ENCODE measurements around the gene CAB39L.

Gene CAB39L

DNA sequence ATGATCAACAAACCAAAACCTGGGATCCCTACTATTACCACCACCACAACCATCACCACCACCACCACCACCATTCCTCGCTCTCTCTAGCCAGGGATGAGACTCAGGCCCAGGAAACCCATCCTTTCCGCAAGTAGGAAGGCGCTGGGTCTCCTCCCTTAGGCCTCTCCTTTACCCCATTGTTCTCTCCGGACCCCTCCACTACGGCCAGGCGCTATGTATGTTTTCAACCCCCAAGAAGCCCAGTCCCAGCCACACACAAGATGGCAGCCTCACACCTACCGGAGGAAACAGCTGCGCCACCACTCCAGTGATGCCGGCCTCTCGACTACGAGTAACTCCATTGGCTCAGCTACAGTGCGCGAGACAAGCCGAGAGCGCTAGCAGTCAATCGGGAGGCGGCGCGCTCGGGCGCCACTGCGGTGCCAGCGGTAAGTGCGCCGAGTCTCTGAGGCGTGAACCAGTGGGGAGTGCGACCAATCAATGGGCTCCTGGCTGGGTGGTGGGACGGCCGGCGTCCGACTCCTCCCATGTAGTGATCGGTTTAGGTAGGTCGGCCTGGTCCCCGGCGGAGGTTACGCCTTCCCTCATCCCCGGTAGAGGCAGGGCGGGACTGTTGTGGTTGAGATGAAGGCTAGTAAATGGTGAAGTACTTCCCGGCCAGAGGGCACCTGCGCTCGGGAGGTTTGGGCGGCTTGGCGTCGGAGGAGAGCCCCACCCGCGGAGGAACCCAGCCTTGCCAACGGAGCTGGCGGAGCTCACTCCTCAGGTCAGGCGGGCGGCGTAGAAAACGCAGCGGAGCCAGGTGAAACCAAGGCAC lies at the start of gene CAB39L, which contains the start of gene SETDB2:
Gene CAB39L (minus strand): TSS at position 361 of the 820 bp plus-strand sequence. CDS start 61,154 bp downstream, outside the sequence.
Gene SETDB2 (plus strand): TSS at position 571 of the 820 bp plus-strand sequence. CDS start 7,620 bp downstream, outside the sequence.
- peak; percentile 98 for DNase-seq

DNA sequence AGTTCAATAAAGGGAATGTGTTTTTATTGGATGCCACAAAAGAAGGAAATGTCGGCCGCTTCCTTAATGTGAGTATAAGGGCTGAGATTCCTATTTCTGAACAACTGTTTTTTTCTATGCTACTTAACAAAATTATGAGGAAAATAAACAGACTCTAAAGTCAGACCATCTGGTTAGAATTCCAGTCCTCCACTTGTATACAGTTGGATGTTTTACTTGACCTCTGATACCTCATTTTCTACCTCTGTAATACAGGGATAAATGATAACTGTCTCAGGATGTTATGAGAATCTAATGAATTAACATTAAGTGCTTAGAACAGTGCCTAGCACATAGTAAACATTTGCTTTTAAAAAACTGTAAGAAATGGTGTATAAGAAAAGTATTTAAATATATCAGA lies 44.7 kb upstream of the CAB39L start:
- DNase-seq, result no peak

DNA sequence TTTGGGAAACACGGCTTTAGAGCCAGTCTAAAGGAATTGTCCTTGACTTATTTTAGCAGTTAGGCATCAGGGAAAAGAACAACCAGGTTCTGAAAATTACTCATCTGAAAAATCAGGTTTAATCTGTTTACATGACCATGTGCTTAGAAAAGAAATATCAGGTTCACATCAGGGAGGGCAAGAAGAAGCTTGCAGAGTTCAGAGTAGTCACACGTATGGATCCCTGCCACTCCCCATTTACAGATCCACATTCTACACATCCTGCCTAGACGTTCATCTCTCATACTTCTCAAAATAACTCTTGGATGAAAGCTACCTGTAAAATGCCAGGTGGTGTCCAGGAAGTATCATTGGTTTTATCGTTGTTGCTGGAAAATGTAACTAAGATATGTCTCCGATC lies 37.9 kb upstream of the CAB39L start:
- DNase-seq, result no peak

DNA sequence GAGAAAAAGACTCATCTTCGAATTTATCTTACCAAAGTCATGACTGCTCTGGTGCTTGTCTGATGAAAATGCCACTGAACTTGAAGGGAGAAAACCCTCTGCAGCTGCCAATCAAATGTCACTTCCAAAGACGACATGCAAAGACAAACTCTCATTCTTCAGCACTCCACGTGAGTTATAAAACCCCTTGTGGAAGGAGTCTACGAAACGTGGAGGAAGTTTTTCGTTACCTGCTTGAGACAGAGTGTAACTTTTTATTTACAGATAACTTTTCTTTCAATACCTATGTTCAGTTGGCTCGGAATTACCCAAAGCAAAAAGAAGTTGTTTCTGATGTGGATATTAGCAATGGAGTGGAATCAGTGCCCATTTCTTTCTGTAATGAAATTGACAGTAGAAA lies 32.7 kb upstream of the CAB39L start:
- no peak for DNase-seq

DNA sequence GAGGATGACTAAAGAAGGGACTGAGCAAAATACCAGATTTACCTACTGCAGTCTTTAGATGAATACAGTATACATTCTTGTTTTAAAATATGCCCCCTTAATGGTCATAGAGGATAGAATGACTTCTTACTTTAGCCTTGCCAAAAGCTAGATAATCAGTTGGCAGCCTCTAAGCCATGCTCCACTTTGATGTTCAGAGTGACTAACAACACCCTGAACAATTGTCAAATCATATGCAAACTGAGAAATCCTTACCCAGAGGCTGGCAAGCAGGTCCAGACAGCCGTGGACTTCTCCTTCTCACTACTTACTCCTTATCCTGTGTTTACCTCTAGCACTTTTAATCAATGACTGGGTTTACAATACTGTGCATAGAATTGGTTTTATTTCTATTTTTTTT lies 28.3 kb upstream of the CAB39L start:
- DNase-seq, result no peak

DNA sequence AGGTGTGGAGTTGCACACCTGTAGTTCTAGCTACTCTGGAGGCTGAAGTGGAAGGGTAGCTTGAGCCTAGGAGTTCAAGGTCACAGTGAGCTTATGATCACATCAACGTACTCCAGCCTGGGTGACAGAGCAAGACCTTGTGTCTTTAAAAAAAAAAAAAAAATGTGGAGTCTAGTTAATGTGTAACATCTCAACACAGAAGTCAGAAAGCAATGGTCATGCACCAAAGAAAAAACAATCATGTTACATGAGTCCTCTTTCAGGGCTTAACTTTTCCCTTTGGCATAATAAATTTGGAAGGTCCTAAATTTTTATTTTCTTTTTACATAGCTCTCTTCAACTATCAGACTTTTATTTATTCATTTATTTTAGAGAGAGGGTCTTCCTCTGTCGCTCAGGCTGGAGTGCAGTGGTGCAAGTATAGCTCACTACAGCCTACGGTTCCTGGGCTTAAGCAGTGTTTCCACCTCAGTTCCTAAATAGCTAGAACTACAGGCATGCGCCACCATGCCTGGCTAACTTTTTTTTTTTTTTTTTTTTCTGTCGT lies 22.5 kb upstream of the CAB39L start:
- no peak for DNase-seq

DNA sequence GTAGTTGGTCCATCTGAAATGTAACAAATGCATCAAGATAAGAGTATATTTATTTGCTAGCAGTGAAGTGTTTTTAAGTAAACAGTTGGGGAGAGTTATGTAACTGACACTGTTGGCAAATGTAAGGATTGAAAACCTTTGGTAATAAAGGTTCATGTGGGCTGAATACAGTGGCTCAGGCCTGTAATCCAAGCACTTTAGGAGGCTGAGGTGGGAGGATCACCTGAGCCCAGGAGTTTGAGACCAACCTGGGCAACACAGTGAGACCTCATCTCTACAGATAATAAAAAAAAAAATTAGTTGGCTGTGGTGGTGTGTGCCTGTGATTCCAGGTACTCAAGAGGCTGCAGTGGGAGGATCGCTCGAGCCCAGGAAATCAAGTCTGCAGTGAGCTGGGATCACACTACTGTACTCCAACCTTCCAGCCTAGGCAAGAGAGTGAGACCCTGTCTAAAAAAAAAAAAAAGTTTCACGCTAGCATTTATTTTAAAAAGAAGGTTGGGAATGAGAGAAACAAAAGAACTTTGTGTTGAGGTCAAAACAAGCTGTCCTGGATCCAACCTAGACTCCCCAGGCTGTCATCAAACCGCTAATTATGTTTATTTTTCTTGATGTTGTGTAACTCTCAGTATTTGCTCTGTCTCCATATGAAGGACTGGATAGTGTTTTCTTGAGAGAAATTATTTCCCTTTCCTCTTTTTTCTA lies 20.9 kb upstream of the CAB39L start:
- DNase-seq, result no peak

DNA sequence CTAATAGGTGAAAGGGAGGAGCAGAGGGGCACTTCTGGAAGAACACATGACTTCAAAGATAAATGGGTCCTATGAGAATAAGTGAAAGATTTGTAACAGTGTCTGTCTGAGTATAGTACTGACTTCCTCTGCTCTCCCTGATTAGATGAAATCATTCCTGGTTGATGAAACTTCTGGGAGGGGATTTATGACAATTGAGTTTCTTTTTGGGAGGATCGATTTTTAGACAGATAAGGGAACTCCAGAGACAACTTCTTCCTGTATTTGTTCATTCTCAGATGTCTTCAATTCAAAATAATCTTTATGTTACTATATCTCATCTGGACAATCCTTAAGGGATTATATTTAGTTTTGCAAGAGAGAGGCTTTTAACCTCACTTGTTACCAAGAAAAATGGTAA lies 20.2 kb upstream of the CAB39L start:
- DNase-seq, result no peak

DNA sequence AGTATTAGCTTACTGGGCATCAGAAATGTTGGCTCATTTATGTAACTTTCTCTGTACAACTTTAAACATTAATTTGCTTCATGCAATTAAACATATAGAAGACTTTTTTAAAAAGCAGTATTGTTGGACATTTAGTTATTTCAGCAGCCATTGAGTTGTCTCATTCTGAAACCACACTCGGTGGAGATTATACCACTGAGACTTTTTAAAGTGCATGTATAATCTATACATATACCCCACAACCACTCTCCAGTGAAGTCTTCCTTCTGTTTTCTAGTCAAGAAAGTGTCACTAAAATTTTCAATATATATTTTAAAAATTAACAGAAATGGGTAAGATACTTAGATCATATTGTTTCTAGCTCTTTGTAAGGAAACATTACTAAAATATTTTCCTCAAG lies 15.7 kb upstream of the CAB39L start:
- no peak for DNase-seq

DNA sequence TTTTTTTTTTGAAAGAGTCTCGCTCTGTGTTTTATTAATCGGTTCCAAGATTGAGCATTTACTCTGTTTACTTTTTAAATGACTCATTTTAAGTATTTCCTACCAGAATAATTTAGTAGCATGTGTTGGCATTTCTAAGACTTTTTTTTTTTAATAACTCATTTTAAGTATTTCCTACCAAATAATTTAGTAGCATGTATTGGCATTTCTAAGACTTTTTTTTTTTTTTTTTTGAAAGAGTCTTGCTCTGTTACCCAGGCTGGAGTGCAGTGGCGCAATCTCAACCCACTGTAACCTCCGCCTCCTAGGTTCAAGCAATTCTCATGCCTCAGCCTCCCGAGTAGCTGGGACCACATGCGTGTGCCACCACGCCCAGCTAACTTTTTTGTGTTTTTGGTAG lies 13.4 kb upstream of the CAB39L start:
- DNase-seq, result no peak

DNA sequence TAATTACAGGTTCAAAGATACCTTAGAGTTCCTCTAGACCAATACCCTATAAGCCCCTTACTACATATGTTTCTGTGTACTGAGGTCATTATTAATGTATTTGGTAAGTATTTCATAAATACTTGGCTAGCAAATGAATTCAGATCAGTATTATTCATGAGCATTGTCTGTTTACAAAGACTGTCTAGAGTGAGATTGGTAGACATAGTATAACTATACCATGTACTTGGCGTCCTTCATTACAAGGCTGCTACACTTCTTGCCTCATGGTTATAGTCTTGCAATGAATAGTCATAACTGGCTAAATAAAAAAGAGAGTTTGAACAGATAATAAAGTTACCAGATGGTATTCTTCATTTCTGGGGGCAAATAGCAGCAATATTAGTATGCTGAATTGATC lies 12.3 kb upstream of the CAB39L start:
- DNase-seq, result no peak

DNA sequence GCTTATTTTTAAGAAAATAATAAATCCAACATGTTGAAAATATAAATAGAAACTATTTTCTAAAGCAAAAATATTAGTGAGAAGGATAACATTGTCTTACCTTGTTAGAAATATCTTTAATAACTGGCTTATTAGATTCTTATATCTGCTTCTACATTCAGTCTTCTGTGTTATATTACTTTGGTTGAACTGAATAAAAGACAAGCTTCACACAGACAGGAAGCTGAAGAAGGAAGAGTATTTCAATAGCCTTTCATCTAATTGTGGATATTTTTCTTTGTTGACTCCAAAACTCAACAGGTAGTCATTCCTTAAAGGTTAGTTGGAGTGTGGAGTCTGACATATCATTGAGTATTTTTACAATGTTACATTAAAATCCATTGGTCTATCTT lies 11.1 kb upstream of the CAB39L start:
- DNase-seq, result no peak

DNA sequence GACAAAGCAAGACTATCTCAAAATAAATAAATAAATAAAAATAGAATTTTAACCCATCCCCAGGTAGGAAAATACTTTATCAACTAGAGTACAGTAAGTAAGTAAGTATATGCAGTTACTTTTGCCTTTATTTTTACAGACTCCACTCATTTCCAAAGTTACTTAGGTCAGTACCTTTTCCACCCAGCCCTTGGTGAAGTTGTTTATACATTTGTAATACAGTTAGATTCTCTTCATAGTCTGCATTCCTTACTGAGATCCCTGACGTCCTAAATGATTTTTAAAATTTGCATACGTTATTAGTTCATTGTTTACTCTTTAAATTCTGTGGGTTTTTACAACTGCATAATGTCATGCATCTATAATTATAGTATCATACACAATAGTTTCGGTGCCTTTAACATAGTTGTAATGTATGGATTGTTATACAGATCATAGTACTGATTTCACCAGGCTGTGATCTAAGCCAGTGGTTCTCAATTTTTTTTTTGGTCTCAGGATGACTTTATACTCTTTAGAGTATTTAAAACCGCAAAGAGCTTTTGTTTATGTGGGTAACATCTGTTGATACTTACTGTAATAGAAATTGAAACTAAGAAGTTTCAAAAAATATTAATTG lies 10.6 kb upstream of the CAB39L start:
- no peak for DNase-seq

DNA sequence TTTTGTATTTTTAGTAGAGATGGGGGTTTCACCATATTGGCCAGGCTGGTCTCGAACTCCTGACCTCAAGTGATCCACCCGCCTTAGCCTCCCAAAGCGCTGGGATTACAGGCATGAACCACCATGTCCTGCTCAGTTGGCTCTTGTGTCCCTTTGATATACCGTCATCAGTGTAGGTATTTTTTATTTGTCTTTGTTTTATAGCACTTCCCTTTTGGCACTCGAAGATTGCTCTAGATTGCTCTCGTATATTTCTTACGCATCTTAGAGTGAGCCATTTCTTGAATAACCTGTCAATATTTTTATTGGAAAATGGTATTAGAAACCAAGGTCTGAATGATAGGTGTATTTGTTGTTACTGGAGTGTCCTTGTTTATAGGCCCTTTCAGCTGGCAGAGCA lies 9.6 kb upstream of the CAB39L start:
- DNase-seq, result no peak

DNA sequence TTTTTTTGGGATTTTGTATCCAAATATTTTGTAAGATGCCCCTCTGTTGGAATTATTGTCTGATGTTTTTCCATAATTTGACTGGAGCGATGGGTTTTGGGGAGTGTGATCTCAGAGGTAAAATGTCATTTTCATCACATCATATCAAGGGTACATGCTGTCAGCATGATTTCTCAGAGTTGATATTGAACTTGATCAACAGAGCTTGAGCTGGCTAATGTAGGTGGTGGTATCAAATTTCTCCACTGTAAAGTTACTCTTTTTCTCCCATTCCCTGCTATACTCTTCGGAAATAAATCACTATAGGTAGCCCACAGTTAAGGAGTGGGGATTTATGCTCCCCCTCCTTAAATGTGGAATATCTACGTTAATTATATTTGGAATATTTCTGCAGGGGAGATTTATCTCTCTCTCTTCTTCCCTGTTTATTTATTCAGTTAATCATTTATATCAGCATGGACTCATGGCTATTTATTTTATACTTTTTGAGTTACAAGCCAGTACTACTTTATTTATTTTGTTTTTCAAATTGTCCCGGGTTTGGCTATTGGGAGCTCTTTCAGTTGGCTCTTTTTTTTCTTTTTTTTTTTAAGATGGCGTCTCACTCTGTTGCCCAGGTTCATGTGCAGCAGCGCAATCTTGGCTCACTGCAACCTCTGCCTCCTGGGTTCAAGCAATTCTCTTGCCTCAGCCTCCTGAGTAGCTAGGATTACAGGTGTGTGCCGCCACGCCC lies 9.0 kb upstream of the CAB39L start:
- no peak for DNase-seq

DNA sequence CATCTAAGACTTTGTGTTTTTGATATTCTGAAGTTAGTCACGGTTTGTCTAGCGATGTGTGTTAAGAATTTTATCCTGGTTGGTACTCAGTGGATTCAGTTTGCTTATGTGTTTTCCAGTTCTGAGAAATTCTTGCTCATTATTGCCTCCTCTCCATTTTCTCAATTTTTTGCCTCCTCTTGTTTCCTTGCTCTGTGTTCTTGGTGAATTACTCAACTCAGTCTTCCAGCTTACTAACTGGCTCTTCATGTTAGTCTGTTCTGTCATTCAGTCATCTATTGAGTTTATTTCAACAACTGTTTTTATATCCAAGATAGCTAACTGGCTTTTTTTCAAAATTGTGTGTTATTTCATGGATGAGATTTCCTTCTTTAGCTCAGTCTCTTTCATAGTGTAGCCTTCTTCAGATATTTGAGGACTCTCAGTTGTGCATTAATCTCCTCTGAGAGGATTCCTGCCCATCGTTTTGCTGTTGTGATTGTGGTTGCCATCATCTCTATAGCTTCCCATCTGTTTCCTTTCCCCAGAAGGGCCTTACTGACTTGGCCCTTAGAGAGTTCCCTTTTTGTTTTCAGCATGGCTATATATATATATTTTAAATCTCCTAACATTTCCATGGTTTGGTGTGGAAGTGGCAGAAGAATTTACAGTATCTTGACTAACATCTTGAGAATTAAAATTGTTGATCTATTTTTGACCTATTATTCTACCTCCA lies 6.4 kb upstream of the CAB39L start:
- DNase-seq, result no peak

DNA sequence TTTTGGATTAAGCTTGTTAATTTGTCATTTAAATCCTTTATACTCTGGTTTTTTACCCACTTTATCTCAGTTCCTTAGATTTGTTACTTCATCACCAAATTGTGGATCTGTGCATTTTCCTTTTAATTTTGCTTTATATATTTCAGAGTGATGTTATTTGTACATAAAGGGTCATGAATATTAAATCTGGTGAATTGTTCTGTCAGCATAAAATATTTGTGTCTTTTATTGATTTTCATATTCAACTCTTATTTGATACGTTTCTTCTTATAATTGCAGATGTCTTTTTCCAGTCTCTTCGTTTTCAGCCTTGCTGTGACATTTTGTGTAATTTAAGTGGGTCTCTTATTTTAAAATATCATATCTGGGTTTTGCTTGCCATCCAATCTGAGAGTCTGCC lies 4.9 kb upstream of the CAB39L start:
- DNase-seq, result no peak

DNA sequence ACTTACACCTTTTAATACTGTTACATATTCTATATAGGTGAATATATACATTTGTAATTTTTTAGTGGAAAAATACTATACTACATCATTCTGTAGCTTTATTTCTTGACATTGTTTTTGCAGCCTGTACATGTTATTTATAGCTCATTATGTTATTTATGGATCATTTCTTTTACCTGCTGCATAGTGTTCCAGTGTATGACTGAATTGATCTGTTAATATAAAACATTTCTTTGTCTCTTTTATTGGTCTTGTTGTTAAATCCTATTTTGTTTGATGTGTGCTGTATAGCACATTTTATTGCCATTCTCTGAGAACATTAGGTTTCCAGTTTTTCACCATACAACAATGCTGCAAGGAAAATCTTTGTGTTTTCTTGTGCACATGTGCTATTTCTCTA lies 2.6 kb upstream of the CAB39L start:
- DNase-seq, result no peak

DNA sequence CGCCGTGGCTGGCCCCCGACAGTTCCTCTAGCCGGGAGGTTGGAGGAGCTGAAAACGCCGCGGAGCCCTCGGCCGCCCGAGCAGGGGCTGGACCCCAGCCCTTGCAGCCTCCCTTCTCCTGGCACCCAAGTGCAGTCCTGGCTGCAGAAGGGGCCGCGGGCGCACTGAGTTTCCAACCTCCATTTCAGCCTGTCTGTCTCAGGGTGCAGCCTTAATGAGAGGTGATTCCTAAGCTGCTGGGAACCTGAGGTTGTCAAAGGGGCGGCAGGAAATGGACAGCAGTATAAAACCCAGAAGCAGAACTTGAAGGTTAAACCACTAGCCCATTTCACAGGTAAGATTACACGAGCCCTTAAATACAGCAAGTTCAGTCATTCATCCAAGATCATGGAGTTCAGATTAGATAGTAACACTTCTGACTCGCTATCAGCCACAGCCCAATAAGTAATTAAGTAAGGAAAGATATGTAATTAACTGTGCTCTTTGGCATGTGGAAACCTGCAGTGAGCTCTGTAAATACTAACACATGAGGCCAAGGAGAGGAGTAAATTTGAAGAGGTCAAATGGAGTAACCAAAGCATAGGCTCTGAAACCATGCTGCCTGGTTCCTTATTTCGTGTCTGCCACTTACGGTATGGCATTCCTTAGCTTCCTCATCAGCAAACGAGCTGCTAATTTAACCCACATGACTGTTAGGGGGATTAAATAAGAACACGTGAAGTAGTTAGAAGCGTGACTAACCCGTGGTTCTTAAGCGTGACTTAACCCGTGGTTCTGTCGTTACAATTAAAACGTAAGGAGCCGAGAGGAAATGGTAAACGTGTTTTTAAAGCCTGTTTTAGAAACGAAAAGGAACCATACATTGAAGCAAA lies 896 bp upstream of the CAB39L start:
- no peak for DNase-seq

DNA sequence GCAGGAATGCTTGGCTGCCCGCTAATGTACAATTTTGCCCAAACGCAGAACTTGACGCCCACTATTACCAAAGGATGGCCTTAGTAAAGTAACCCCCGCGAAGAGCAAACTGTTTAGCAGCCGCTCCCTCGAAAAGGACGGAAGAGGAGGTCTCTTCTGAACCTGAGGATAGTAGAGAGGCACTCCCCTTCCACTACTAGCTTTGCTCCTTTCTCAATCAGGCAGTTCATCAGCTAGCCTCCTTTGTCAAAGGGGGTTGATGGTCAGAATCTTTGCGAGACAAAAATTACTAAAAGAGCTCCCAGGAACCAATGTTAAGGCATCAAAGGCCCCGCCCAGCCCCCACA lies 534 bp downstream of the CAB39L start:
- DNase-seq, result no peak

DNA sequence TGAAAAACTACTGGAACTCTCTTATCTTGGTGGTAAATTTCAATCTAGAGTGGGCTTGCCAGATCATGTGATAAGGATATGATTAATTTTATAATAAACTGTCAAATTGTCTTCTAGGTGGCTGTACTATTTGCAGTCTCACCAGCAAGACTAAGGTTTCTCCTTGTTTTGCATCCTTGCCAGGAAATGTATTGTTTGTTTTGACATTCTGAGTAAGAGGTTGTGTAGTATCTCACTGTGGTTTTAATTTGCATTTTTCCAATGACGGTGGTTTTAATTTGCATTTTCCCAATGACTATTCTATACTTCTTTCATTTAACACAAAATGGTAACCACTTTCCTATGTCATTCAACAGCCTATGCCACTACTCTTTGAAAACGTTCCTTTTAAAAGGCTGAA lies 2.0 kb downstream of the CAB39L start:
- no peak for DNase-seq

Data from retina (tissue), 1 donor.